HepG2 (cell line): ENCODE measurements around the gene CD300LD.

Experiments
- CREM ChIP-seq, 2 experiments: sonication (generic) in 1 of 2; formaldehyde crosslinking in 1 of 2; IDR thresholded peaks; 2 replicates each; pipeline versions ENCODE4 v1.4.0 to v1.6.1; 2016 to 2020; ENCODE audit warnings: antibody characterized with exemption in 1 of 2, mild to moderate bottlenecking in 1 of 2, missing genetic modification reagents in 1 of 2
- CTCF ChIP-seq: sonication (generic); formaldehyde crosslinking; IDR thresholded peaks from 2 replicates; pipeline ENCODE4 v1.5.0; 2020; ENCODE audit warnings: mild to moderate bottlenecking, missing genetic modification reagents, moderate library complexity
- ETV6 ChIP-seq: sonication (generic); formaldehyde crosslinking; conservative IDR thresholded peaks from 2 replicates; pipeline ENCODE4 v1.4.0; 2020; ENCODE audit warnings: missing genetic modification reagents
- IKZF4 ChIP-seq: sonication (generic); formaldehyde crosslinking; IDR thresholded peaks from 2 replicates; pipeline ENCODE4 v1.5.1; 2020; ENCODE audit warnings: borderline replicate concordance, mild to moderate bottlenecking, low read depth, missing genetic modification reagents; ENCODE audit errors: not compliant biosample characterization
- JUN ChIP-seq: sonication (generic); formaldehyde crosslinking; IDR thresholded peaks from 2 replicates; pipeline ENCODE4 v1.4.0; 2020; ENCODE audit warnings: mild to moderate bottlenecking, missing genetic modification reagents
- MAFK ChIP-seq, 2 experiments: IDR thresholded peaks in 1 of 2; conservative IDR thresholded peaks in 1 of 2; 2 replicates each; pipeline ENCODE4 v1.6.1; 2011; ENCODE audit warnings: improper control_type of control experiment in 2 of 2, low read length in 2 of 2
- POLR2A ChIP-seq, 2 experiments: IDR thresholded peaks; 2 replicates each; pipeline ENCODE4 v1.6.1; 2011; ENCODE audit warnings: low read depth in 2 of 2, low read length in 2 of 2, mild to moderate bottlenecking in 1 of 2, moderate library complexity in 1 of 2; ENCODE audit not compliant: insufficient read depth in 1 of 2
- TAF1 ChIP-seq: sonication (generic); formaldehyde crosslinking; IDR thresholded peaks from 2 replicates; pipeline ENCODE4 v1.4.0; 2020; ENCODE audit warnings: missing genetic modification reagents
- TBL1XR1 ChIP-seq: fragments of 150-350 bp; IDR thresholded peaks from 2 replicates; pipeline ENCODE4 v1.6.1; 2014; ENCODE audit warnings: borderline replicate concordance, low read length; ENCODE audit not compliant: partially characterized antibody
- ZNF768 ChIP-seq: sonication (generic); formaldehyde crosslinking; IDR thresholded peaks from 2 replicates; pipeline ENCODE4 v1.4.0; 2020; ENCODE audit warnings: missing genetic modification reagents
- ZSCAN29 ChIP-seq: sonication (generic); formaldehyde crosslinking; conservative IDR thresholded peaks from 2 replicates; pipeline ENCODE4 v1.4.0; 2020; ENCODE audit warnings: mild to moderate bottlenecking, missing genetic modification reagents
- TF ChIP-seq, protein P1 (sequence below): sonication (generic); formaldehyde crosslinking; IDR thresholded peaks from 2 replicates; pipeline ENCODE4 v1.4.0; 2020; ENCODE audit warnings: mild to moderate bottlenecking, missing genetic modification reagents
- TF ChIP-seq, protein P2 (sequence below): sonication (generic); formaldehyde crosslinking; IDR thresholded peaks from 2 replicates; pipeline ENCODE4 v1.4.0; 2020; ENCODE audit warnings: missing genetic modification reagents, mild to moderate bottlenecking, borderline replicate concordance

DNA sequence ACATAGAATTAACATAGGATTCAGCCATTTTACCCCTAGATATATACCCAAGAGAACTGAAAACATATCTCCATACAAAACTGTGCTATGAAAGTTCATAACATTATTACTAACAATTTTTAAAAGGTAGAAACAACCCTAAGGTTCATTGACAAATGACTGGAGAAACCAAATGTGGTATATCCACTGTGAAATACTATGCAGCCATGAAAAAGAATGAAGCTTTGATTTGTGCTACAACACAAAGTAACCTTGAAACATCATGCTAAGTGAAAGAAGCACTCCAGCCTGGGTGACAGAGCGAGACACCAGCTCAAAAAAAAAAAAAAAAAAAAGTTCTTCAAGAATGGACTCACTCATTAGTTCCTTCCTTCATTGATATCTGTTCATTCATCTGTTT lies 580 bp downstream of the CD300LD start:
- TF ChIP-seq POLR2A (IDR thresholded peaks at IDR 0.05; ENCODE audit: insufficient read depth in 1 of 2, low read depth in 2 of 2, low read length in 2 of 2) (no peak), IKZF4 (CRISPR knock-in tag) (no peak), JUN (no peak), TBL1XR1 (no peak), MAFK (conservative IDR thresholded peaks at IDR 0.05 in 1 of 2, IDR thresholded peaks at IDR 0.05 in 1 of 2; ENCODE audit: low read length in 2 of 2) (no peak), ZNF768 (CRISPR knock-in tag) (no peak), CTCF (CRISPR knock-in tag) (no peak), CREM (IDR thresholded peaks at IDR 0.05) (no peak), CREM (CRISPR knock-in tag; IDR thresholded peaks at IDR 0.05) (no peak), TAF1 (no peak), ZSCAN29 (no peak), ETV6 (no peak)
- TF ChIP-seq, protein P1, sequence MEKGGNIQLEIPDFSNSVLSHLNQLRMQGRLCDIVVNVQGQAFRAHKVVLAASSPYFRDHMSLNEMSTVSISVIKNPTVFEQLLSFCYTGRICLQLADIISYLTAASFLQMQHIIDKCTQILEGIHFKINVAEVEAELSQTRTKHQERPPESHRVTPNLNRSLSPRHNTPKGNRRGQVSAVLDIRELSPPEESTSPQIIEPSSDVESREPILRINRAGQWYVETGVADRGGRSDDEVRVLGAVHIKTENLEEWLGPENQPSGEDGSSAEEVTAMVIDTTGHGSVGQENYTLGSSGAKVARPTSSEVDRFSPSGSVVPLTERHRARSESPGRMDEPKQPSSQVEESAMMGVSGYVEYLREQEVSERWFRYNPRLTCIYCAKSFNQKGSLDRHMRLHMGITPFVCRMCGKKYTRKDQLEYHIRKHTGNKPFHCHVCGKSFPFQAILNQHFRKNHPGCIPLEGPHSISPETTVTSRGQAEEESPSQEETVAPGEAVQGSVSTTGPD (CRISPR knock-in tag) = no peak
- TF ChIP-seq, protein P2, sequence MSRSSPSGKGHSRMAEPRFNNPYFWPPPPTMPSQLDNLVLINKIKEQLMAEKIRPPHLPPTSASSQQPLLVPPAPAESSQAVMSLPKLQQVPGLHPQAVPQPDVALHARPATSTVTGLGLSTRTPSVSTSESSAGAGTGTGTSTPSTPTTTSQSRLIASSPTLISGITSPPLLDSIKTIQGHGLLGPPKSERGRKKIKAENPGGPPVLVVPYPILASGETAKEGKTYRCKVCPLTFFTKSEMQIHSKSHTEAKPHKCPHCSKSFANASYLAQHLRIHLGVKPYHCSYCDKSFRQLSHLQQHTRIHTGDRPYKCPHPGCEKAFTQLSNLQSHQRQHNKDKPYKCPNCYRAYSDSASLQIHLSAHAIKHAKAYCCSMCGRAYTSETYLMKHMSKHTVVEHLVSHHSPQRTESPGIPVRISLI (CRISPR knock-in tag) = no peak
